Measurements from ENCODE around the gene RPL23.

- TF ChIP-seq CTCF (IDR thresholded peaks at IDR 0.05) (no peak), POLR2AphosphoS5 (IDR thresholded peaks at IDR 0.05) (no peak), POLR2A (IDR thresholded peaks at IDR 0.05; ENCODE audit: low read depth) (no peak), EP300 (IDR thresholded peaks at IDR 0.05) (no peak)
Observed at GRCh38 chr17:38800237-38800760, 53.2 kb downstream of the RPL23 start.
